Measurements from ENCODE around the gene PDE6B. TPM values are rescaled to one million over a fixed set of nuclear protein-coding genes. Genes with fewer than 3 reads are reported as not detected.

Gene PDE6B
- total and polyA plus RNA-seq, 2 donors (not counting 1 experiment from before 2014, with no cell fraction given), result 2.1 TPM; not detected in 1

DNA sequence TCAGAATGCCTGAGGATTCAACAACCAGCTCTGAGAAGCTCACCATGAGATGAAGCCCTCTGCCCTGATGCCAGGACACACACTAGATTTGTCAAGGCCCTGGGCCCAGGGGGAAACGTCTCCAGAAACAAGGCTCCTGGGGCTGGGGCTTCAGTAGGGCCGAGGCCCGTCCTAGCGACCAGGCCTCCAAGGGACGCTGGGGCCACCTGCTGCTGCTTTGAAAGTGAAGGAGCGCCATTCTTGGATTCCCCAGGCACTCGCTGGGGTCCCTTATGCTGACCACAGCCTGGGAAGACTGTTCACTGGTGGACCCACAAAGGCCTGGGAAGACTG lies 23.9 kb downstream of the PDE6B start:
- TF ChIP-seq, protein P1, sequence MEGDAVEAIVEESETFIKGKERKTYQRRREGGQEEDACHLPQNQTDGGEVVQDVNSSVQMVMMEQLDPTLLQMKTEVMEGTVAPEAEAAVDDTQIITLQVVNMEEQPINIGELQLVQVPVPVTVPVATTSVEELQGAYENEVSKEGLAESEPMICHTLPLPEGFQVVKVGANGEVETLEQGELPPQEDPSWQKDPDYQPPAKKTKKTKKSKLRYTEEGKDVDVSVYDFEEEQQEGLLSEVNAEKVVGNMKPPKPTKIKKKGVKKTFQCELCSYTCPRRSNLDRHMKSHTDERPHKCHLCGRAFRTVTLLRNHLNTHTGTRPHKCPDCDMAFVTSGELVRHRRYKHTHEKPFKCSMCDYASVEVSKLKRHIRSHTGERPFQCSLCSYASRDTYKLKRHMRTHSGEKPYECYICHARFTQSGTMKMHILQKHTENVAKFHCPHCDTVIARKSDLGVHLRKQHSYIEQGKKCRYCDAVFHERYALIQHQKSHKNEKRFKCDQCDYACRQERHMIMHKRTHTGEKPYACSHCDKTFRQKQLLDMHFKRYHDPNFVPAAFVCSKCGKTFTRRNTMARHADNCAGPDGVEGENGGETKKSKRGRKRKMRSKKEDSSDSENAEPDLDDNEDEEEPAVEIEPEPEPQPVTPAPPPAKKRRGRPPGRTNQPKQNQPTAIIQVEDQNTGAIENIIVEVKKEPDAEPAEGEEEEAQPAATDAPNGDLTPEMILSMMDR (conservative IDR thresholded peaks at IDR 0.05 in 1 of 2, IDR thresholded peaks at IDR 0.05 in 1 of 2; ENCODE audit: low read depth in 1 of 2, low read length in 2 of 2), result no peak
- no peak for TF ChIP-seq EZH2 (IDR thresholded peaks at IDR 0.05; ENCODE audit: low read length, missing control alignments)
- H3K4me1 ChIP-seq (ENCODE audit: control insufficient read depth, extremely low read depth, insufficient read depth, low read length), result no peaks in the 10 kb centered on the region
- no peak overlapping the region for H3K9ac ChIP-seq (ENCODE audit: insufficient read depth, low read length)
- no peak overlapping the region for H3K27ac ChIP-seq (ENCODE audit: insufficient read depth, low read length)
- H3K27me3 ChIP-seq (ENCODE audit: control insufficient read depth, insufficient read depth, low read length), result peaks cover 4% of the 10 kb centered on the region
- DNase-seq (ENCODE audit: low read depth in 2 of 2), result no peak
- no peaks in the 10 kb centered on the region for H4K20me1 ChIP-seq (ENCODE audit: control insufficient read depth, extremely low read depth, insufficient read depth, low read length)
- no peak overlapping the region for H2AFZ ChIP-seq (ENCODE audit: low read length)
- no peak overlapping the region for H3K4me2 ChIP-seq (ENCODE audit: extremely low read depth, insufficient read depth, low read length)
- no peaks in the 10 kb centered on the region for H3K79me2 ChIP-seq (ENCODE audit: control insufficient read depth, insufficient read depth, low read length)
- no peaks in the 10 kb centered on the region for H3K9me3 ChIP-seq (ENCODE audit: control insufficient read depth, insufficient read depth, low read depth, low read length)
- H3K36me3 ChIP-seq (ENCODE audit: control insufficient read depth, insufficient read depth, low read length), result no peaks in the 10 kb centered on the region
- H3K4me3 ChIP-seq (replicated peaks in 1 of 4; ENCODE audit: control extremely low read depth in 1 of 4, insufficient read depth in 1 of 4, low read depth in 3 of 4, low read length in 4 of 4), result no peak overlapping the region

DNA sequence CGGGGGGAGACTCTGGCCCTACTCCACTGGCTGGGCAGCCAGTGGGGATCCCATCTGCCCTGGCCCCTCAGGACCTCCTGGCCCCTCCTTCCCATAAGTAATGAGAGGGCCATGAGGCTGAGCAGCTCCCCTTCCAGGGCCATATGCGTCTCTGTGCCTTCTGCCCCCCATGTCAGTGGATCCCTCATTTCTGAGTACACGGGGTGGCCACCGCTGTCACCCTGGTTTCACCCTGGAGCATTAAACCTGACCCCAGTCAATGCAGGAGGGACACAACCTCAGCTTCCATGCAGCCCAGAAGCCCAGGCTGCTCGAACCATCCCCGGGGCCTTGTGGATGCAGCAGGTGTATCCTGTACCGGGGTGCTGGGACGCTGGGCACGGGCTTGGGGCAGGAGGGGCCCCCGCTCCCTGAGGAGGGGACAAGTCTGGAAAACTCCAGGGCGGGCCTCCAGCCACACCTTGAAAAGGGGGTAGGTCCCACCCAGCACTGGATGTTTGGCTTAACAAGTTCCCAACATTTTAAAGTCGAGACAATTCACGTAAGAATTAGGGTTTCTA lies 24.5 kb downstream of the PDE6B start:
- Histone ChIP-seq H2AFZ (ENCODE audit: low read length) (no peak overlapping the region), H3K4me1 (ENCODE audit: control insufficient read depth, extremely low read depth, insufficient read depth, low read length) (no peaks in the 10 kb centered on the region), H4K20me1 (ENCODE audit: control insufficient read depth, extremely low read depth, insufficient read depth, low read length) (no peaks in the 10 kb centered on the region), H3K9me3 (ENCODE audit: control insufficient read depth, insufficient read depth, low read depth, low read length) (no peaks in the 10 kb centered on the region), H3K27ac (ENCODE audit: insufficient read depth, low read length) (no peak overlapping the region), H3K4me2 (ENCODE audit: extremely low read depth, insufficient read depth, low read length) (no peak overlapping the region), H3K27me3 (ENCODE audit: control insufficient read depth, insufficient read depth, low read length) (peaks cover 4% of the 10 kb centered on the region), H3K36me3 (ENCODE audit: control insufficient read depth, insufficient read depth, low read length) (no peaks in the 10 kb centered on the region), H3K79me2 (ENCODE audit: control insufficient read depth, insufficient read depth, low read length) (no peaks in the 10 kb centered on the region), H3K4me3 (replicated peaks in 1 of 4; ENCODE audit: control extremely low read depth in 1 of 4, insufficient read depth in 1 of 4, low read depth in 3 of 4, low read length in 4 of 4) (no peak overlapping the region), H3K9ac (ENCODE audit: insufficient read depth, low read length) (no peak overlapping the region)
- DNase-seq (ENCODE audit: low read depth in 2 of 2), result no peak
- no peak for TF ChIP-seq EZH2 (IDR thresholded peaks at IDR 0.05; ENCODE audit: low read length, missing control alignments)
- TF ChIP-seq, protein P1 (conservative IDR thresholded peaks at IDR 0.05 in 1 of 2, IDR thresholded peaks at IDR 0.05 in 1 of 2; ENCODE audit: low read depth in 1 of 2, low read length in 2 of 2), result no peak

DNA sequence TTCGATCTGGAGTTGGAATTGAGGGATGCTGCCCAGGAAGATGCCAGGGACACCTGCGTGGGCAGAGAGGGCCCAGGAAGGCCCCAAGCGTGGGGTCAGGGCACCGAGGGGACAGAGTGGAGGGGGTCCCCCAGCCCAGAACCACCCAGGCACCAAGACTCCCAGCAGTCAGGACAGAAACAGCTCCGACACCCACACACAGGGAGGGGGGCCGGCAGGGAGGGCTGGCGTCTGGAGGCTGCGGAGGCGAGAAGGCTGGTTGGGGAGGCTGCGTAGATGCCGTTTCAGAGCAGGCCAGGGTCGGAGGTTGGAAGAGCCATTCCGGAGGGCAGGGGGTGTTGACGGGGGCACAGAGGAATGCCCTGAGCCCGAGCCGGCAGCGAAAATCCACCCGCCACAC lies 25.1 kb downstream of the PDE6B start:
- no peak for TF ChIP-seq EZH2 (IDR thresholded peaks at IDR 0.05; ENCODE audit: low read length, missing control alignments)
- TF ChIP-seq, protein P1 (conservative IDR thresholded peaks at IDR 0.05 in 1 of 2, IDR thresholded peaks at IDR 0.05 in 1 of 2; ENCODE audit: low read depth in 1 of 2, low read length in 2 of 2), result no peak
- no peak overlapping the region for H3K9ac ChIP-seq (ENCODE audit: insufficient read depth, low read length)
- H3K27ac ChIP-seq (ENCODE audit: insufficient read depth, low read length), result no peak overlapping the region
- H3K27me3 ChIP-seq (ENCODE audit: control insufficient read depth, insufficient read depth, low read length), result peaks cover 4% of the 10 kb centered on the region
- DNase-seq (ENCODE audit: low read depth in 2 of 2), result no peak
- no peaks in the 10 kb centered on the region for H3K9me3 ChIP-seq (ENCODE audit: control insufficient read depth, insufficient read depth, low read depth, low read length)
- H4K20me1 ChIP-seq (ENCODE audit: control insufficient read depth, extremely low read depth, insufficient read depth, low read length), result no peaks in the 10 kb centered on the region
- H3K79me2 ChIP-seq (ENCODE audit: control insufficient read depth, insufficient read depth, low read length), result no peaks in the 10 kb centered on the region
- H3K4me3 ChIP-seq (replicated peaks in 1 of 4; ENCODE audit: control extremely low read depth in 1 of 4, insufficient read depth in 1 of 4, low read depth in 3 of 4, low read length in 4 of 4), result no peak overlapping the region
- H2AFZ ChIP-seq (ENCODE audit: low read length), result no peak overlapping the region
- H3K36me3 ChIP-seq (ENCODE audit: control insufficient read depth, insufficient read depth, low read length), result no peaks in the 10 kb centered on the region
- H3K4me2 ChIP-seq (ENCODE audit: extremely low read depth, insufficient read depth, low read length), result no peak overlapping the region
- H3K4me1 ChIP-seq (ENCODE audit: control insufficient read depth, extremely low read depth, insufficient read depth, low read length), result no peaks in the 10 kb centered on the region

Measured in fibroblast of lung (primary cell).